Stimulated activated CD4-positive, alpha-beta T cell treated with anti-CD3 and anti-CD28 coated beads, Interleukin-2, amount 100 ng/mL, for 48 hours (primary cell): ENCODE data around the gene GFPT2.

ENCODE experiments used
- DNase-seq, 2 donors: peaks; one replicate each; pipeline ENCODE4 v3.0.0-alpha.2; 2020

Gene GFPT2

DNA sequence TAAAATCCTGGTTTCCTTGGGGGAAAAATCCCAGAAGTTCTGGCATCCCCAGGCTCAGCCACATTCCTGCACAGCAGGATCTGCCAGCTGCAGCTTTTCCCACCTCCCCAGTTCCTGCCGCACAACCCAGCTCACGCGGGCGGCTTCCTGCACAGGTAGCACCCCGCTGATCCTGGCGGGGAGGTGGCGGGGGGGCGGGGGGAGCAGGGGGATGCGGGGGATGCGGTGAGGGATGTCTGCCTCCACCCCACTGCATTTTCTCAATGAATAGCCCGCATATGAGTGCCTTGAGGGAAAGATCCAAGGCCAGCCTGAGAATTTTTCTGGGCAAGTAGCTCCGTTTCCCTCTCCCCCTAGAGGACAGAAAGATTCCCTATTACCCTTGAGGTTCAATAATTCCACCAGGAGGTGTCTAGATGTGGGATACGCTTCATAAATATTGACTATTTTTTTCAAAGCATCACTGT is 21.1 kb downstream of the GFPT2 start:
- no peak for DNase-seq

DNA sequence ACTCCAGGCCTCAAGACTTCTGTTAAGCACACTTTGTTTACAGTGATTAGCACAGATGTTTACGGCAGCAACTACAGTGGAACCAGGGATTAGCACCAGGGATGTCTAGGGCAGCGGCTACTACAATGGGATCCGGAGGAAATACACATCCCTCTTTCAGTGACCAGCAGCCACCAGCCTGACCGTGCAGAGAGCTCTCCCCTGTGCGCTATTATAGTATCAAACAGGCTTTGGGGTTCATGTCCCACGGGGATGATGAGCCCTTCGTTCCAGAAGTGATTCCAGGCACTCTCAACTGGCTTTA is 21.5 kb downstream of the GFPT2 start:
- no peak for DNase-seq

DNA sequence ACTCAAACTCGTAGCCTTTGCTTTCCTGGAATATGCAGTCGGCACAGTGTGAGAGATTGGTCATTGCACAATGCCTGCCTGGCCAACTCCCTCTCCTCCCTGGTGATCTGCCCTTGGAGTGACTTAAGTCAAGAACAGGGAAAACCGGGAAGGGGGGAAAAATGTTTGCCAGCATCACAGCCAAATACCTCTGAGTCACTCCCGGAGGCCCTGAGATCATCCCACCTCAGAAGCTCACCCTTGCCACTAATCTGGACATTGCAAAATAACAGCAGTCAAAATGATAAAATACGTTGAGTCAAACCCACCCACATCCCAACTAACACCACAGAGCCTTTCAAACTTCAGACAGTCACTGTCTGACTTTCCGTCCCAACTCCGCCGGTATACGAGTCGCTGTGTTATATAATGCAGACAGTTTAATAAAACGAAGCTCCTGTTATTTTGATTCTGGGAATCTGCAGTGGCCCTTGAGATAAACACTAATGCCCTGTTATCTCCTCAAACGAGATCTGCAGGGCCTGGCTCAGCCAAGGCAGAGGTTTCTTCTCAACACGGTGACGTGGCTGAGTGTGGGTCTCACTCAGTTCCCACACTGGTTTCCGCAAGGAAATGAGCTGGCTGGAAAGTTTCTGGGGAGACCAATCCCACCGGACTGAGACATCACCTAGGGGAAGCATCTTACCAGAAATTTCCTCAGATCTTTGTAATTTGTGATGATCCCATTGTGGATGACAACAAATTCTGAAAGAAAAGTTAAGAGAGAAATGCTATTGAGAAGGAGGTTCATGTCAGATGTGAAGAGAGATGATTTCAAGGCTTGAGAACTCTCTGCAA is 22.1 kb downstream of the GFPT2 start:
- DNase-seq: no peak

DNA sequence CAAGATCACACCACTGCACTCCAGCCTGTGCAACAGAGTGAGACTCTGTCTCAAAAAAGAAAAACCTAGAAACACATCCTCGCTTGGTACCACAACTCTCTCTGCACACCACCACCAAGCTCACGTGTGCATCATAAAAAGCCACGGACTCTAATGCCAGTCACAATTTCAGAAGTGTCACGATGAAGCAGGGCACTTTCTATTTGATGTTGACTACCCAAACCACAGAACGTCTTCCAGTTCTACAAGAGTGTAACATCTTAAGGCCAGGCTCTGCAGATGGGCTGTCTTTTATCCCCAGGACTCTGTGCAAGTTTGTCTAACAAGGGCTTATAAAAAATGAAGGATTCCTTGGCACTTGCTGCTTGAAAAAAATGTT is 22.9 kb downstream of the GFPT2 start:
- DNase-seq: no peak

DNA sequence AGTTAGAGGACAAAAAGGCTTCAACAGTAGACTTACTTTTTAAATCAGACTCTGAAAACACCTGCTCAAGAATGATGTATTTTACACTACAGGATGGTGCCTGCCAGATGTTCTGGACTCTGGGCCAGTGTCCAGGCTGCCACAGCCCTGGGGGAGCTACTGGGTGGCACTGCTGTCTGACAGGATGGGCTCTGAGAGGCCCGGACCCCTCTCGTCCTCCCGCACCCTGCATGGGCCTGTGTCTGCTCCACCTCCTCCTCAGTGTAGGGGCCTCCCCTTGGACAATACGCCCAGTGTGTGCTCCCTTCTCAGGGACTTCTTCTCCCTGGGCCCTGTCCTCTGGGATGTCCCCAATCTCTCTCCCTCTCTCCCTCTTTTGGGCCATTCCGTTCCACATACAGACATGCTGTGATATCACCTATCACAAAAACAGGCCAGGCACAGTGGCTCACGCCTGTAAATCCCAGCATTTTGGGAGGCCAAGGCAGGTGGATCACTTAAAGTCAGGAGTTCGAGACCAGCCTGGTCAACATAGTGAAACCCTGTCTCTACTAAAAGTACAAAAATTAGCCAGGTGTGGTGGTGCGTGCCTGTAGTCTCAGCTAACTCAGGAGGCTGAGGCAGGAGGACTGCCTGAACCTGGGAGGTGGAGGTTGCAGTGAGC is 23.4 kb downstream of the GFPT2 start:
- DNase-seq: no peak

DNA sequence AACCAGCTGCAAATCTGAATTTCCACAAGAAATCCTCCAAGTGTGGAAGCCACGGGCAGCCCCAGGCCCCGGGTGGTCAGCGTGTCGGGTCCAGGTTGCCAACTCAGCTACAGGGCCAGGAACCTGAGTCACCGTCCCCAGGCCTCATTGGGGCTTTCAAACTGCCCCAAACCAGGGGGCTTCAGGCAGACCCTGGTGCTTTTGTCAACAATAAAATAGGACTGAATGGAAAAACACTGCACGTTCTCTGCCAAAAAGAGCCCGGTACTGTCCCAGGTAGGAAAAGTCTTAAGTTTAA is 24.0 kb downstream of the GFPT2 start:
- DNase-seq: no peak

DNA sequence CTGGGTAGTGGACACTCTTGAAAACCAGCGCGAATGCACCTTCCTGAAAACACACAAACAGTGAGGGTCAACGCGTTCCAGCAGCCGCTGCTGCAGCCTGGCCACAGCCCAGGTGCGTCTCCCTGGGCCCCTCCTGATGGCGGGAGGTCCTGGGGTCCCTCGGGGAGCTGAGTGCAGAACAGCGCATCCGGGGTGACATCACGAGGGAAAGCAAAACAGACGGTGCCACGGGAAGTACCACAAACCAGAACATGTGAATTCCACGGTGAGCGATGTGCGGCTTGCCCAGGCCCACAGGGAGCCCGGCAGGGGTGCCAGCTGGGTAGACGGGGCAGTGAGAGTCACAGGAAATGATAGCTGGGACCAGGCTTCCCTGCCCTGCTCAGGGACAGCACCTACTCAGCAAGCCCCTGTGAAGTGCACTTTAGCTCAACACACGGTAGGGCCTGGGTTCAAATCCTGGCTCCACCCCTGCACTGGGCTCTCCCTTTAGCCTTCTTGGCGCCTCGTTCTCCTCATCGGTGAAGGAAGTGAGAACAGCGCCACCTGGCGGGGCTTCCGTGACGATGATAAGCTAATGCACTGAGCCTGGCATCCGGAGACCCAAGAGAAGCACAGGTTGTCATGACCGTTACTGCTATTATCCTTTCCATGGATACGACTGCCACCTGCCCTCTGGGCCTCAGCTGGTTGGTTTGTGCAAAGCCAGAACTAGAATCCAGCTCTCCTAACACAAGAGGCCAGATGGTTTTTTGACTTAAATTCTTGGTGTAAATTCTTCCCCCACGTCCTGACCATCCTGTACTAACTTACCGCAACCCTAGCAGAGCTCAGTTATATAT is 24.6 kb downstream of the GFPT2 start:
- DNase-seq: peak; percentile 82 to 86

DNA sequence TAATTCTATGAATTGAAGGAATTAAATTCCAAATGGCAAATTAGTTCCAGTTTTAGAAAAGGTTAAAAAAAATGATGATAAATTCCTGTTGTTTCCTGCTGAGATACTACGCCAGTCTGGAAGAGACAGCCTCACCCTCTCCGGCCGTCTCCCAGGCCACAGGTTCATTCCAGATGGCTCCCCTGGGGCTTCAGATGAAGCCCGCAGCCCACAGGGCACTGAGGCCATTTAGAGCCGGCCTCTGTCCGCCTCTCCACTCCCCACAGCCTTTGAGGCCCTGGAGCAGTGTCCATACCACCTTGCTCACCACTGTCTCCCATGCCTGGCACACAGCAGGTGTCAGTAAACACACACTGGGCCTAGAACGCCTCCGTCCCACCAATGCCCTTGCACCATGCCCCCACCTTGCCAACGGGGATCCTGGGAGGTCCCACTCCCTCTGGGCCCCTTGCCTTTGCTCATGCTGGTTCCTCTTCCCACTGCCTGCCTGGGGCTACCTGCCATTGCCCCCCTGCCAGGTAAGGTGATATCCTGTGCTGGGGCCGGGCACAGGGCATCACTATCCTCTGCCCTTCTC is 26.1 kb downstream of the GFPT2 start:
- no peak for DNase-seq

DNA sequence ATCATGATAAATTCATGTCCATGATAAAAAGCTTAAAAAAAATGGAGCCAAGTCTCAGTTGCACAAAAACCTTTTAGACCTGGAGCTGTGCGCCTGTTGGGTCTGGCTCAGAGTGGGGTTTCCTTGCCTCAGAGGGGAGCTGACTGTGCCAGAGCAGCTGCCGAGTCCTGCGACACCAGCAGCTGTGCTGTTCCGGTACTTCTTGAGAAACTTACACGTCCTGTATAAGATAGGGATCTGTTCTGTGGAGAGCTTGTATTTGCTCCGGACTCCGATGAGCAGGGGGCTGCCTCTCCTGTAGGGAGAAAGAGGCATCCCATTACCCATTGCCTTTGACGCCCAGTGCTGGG is 28.6 kb downstream of the GFPT2 start:
- no peak for DNase-seq

DNA sequence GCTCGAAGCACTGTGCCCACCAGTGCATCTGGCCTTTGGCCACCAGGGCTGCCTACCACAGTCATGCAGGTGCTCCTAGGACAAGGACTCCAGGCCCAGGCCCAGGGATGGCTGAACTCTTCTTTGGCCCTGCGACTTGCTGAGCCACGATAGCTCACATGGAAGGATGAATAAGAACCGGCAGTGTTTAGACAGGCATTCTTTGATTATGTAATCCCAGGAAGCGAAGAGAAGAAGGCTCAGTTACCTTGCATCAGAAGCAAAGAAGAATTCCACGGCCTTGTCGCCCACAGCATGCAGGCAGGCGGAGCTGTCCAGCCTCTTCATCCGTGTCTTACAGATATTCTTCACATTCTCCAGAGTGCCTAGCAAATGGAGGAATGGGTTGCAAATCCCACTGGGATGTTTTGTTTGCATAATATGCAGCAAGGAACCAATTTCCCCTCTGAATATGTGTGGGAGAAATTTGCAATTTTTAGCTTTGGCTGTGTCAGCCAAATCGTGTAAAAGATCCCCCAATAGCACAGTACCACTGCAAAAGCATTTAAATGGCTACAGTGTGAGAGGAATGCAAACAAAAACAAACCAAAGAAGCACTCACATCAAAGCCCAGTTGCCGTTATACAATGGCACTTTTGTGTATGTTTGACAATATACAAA is 29.1 kb downstream of the GFPT2 start:
- DNase-seq: no peak

DNA sequence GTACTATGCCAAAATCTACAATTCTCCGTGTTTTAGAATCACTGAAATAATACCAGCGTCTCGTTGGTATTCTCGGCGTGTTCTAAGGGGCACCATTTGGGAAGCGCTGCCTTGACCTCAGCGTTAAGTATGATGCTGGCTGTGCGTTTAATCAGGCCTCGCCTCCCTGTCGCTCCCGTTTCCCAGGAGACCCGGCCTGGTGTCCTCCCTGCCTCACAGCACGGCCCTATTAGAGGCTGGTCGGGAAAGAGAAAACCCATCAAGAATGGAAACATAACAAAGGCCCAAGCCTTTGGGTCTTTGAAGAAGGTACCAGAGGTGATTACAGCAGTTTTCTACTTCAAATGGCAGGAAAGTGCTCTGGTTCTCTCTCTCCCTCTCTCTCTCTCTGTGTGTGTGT is 30.0 kb downstream of the GFPT2 start:
- no peak for DNase-seq

DNA sequence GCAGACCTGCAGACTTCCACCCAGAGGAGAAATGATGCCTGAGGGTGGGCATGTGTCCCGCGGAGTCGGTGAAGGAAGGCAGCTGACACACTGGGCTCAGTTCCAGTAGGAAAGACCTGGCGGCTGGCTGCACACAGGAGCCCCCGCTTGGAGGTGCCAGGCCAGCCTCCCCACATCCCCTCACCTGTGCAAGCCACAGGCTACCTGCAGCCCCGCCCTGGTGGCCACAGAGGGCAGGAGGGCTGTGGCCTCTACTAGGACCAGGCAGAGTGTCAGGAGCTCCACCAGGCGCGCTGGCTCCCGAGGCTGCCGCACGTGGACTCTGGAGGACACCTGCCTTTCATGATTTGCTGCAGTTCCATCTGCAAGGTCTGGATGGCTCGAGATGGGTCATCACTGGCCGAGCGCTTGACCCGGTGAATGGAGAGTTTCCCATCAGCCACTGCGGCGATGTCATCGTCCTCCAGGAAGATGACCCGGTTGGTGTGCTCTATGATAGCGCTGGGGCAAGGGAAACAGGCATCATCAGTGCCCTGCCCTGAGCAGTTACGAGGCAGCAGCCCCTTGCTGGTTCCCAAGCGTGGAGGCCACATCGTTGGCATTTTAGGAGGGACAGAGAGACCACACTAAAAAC is 34.6 kb downstream of the GFPT2 start:
- DNase-seq: no peak

DNA sequence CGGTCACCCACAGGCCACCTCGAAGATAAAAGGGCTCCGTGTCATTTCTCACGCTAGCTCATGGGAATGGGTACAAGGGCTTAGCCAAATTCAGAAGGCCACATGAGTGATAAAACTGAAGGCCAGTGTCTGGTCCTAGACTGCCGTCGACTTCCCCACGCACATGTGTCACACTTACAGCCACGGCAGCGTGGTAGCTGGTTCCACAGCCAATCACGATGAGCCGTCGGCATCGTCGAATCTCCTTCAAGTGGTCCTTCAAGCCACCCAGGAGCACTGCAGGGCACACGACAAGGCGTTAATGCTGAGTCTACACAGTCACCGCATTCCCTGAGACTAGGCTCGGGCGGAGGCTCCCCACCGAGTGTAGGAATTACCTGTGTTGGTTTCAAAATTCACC is 36.5 kb downstream of the GFPT2 start:
- no peak for DNase-seq

DNA sequence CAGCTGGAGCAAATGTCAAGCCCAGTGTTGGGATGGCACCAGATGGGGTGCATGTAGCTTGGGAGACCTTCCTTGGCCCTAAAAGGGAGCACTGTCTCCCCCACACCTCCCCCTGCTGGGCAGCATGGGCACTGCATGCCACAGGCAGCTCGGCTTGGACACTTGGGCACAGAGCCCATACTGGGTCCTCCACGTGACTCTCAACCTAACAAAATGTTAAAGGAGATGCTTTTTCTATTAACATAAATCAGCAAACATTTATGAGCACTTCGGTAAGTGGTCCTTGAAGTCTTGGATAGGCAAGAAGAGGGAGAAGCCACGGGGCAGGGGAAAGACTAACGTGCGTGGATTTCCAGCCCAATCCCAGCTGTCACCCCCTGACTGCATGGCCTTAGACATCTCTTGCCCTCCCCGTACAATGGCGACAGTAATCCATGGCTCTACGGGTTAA is 37.3 kb downstream of the GFPT2 start:
- peak; percentile 70 to 77 for DNase-seq

DNA sequence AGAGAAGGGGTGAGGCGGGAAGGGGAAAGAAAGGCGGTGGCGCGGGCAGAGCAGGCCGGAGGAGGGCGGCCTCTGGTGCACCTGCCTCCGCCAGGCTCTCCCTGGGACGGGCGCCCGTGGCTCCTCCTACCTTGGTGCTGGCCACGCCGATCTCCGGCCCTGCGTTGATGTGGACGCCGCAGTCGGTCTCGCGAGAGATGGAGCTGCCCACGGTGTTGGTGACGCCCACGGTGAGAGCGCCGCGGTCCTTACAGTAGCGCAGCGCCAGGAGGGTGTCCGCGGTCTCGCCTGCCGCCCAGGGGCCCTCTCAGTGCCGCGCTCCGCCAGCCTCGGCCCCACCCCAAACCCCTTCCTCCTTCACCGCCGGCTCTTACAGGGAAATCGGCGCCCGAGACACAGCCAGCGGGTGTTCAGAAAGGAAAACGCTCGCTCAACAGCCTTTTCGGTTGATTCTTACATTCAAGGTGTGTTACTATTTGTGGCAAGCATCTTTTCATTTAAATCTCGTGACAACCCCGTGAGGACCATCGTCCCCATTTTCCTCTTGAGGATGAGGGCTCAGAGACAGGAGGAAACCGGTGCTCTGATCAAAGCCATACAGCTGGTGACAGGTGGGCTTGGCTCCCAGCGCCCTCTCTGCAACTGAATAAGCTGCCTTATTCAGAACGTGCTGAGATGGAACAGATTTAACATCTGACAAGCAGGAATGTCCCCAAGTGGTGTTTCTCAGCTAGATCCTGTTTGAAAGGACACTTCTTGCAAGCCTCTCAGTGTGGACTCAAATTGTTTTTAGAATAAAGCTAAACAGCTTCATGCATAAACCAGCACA is 39.2 kb downstream of the GFPT2 start:
- DNase-seq: peak in 1 of 2 donors; percentile 34

DNA sequence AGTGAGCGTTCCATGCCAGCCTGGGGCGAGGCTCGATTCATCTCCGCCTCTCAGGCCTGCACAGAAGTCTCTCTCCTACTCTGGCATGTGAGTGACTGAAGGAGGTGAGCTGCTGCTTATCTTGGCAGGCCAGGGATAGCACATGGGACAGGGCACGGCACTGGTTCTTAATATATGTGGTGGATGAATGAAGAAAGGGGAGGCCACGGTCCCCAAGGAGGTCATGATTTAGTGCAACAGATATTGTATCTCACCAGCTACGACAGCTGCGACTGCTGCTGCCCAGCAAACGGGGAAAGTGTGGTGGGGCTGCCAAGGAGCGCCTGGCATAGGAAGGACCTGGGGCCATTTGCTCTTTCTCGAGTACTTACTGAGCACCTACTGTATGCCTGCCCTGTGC is 41.9 kb downstream of the GFPT2 start:
- no peak for DNase-seq

DNA sequence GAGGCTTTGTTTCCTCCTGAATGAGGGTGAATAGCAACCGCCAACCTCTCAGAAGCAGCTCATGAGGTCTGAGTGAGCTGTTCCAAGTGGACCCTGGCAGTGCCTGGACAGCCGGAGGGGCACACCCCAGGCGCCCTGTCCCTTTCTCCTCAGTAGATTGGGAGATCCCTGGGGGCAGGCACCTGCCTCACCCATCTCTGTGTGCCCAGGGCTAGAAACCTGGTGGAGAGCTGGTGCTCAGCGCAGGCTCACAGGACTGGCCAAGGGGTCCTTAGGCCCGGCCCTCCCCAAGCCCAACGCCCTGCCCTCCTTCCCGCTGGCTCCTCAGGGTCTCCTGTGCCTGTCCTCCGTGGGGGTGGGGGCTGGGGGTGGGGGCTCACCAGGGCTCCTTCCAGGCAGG is 46.3 kb downstream of the GFPT2 start:
- DNase-seq: no peak

DNA sequence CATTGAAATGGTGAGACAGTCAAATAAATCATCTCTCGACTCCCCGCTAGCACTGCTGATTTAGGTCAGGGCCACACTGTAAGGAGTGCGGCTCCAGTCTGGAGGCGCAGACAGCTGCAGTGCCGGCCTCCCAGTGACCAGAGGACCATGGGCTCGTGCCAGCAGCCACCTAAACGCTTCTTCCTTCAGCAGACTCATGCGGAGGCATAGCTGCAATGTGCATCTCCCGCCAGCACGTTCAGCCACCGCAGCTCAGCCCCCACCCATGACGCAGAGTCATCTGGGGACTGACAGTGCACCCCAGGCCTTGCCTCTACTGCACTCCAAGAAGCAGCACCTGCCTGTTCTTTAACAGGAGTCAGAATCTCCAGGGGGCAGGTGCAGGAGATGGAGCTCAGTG is 47.7 kb downstream of the GFPT2 start:
- DNase-seq: no peak

DNA sequence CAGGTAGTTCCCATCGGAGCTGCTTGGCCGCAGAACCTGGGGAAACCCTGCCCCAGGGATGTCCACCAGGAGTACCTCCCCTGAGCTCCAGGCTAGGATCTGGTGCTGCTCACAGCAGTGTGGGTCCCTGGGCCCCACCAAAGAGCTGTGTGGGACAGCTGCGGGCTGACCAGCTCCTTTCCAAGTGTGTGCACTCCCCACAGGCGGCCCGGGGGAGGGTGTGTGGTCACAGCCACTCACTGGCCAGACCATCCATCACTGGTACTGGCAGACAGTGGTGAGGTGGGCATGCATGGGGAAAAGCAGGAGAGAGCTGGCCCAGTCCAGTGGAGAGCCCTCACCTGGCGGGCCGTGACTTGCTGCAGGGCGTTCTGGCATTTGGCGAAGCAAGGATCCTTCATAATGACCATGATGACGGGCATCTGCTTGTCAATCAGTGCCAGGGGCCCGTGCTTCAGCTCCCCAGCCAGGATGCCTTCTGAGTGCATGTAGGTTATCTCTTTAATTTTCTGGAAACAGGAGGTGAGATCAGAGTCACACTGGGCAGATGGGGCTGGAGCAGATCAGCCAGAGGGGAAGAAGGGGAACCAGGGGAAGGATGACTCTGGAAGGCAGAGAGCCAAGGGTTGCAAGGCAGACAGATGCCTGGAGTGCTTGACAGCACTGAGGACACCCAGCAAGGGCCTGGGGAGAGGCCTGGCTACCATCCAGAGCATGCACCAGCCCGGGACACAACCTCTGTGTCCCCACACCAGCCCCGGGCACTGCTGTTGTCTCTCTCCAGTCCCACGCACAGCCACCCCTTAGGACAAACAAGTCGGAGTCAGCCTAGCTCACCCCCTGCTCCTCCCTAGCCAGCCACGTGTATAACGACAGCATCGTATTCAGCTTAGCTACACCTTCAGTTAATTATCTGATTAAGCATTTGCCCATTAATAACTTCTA is 48.4 kb downstream of the GFPT2 start:
- DNase-seq: no peak

DNA sequence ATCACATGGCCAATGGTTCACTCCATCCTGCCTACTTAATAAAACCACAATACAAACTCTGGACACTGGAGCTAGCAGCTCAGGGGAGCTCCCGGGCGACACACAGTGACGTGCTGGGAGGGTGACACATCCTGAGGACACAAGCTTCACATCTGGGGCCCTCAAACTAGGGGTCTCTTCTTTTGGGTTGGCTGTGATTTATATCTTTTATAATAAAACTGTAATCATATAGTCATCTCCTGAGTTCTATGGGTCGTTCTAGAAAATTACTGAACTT is 49.2 kb downstream of the GFPT2 start:
- DNase-seq: no peak
